Activated CD4-positive, alpha-beta T cell treated with anti-CD3 and anti-CD28 coated beads, Interleukin-2, amount 10 ng/mL, durations not matched to agents 7 days and 5 days (primary cell): ENCODE measurements around the gene GMPR. TPM values are rescaled to one million over a fixed set of nuclear protein-coding genes. Genes with fewer than 3 reads are reported as not detected.
A peak's percentile ranks its signal among the peaks of the same experiment; 100 is the strongest.
"Not testable (repeated sequence)": the region's sequence is repeated elsewhere in the genome, so short reads cannot be mapped to it uniquely, and the experiment has no call there.

Experiments used
- CTCF ChIA-PET: fragments of 350-600 bp; sonication (Branson Sonifier 250); formaldehyde crosslinking; loops from one replicate; lab custom pipeline; 2021; ENCODE audit warnings: antibody characterized with exemption; lab: Charles Lee
- POLR2A ChIA-PET: fragments of 350-600 bp; sonication (Branson Sonifier 250); formaldehyde crosslinking; loops from one replicate; lab custom pipeline; 2021; ENCODE audit warnings: antibody characterized with exemption; lab: Charles Lee
- DNase-seq: peaks from one replicate; pipeline ENCODE4 v3.0.0-alpha.2; 2020
- H3K27ac Mint-ChIP-seq: one replicate; pipeline ENCODE4 v1.8.0; 2021; ENCODE audit warnings: mild to moderate bottlenecking, moderate library complexity, mixed read lengths
- H3K27me3 Mint-ChIP-seq: one replicate; pipeline ENCODE4 v1.8.0; 2021; ENCODE audit warnings: mixed read lengths
- H3K36me3 Mint-ChIP-seq: one replicate; pipeline ENCODE4 v1.8.0; 2021; ENCODE audit warnings: low read depth, mixed read lengths
- H3K4me1 Mint-ChIP-seq: one replicate; pipeline ENCODE4 v1.8.0; 2021; ENCODE audit warnings: mixed read lengths
- H3K4me3 Mint-ChIP-seq: one replicate; pipeline ENCODE4 v1.8.0; 2021; ENCODE audit warnings: mild to moderate bottlenecking, moderate library complexity, mixed read lengths
- H3K9me3 Mint-ChIP-seq: one replicate; pipeline ENCODE4 v1.8.0; 2021; ENCODE audit warnings: mixed read lengths
- total RNA-seq, 2 experiments: library from RNA; stranded (reverse); gene quantifications; one replicate each; pipeline ENCODE4 v1.2.3, GENCODE V29; 2021

The GMPR gene
- total RNA-seq, 2 experiments from 2014 or later: 2.6 to 3.3 TPM

DNA sequence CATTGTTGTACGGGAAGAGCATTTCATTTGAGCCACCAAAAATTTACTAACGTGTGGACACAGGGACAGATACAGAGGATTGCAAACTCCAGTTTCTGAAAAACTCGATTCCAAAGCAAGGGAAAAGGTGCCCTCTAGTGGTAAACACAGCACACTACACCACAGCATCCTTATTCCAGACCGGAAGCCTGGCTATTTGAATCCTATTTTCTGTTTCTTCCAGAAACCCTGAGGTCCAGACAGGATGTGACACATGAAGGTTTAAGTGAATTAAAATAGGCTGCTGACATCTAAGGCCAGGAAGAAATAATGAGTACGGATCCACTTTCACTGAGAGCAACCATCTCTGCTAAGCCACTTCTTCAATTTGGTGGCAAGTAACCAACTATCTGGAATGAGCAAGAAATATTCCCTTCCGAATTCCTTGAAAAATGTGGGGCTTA is 31.8 kb upstream of the GMPR start:
- Mint-ChIP-seq H3K4me1 (no peaks in the 10 kb centered on the region), H3K27me3 (peaks cover 15% of the 10 kb centered on the region), H3K36me3 (no peaks in the 10 kb centered on the region), H3K9me3 (no peaks in the 10 kb centered on the region), H3K27ac (no peak overlapping the region), H3K4me3 (no peak overlapping the region)
- peak; percentile 56 for DNase-seq
- ChIA-PET POLR2A (no interaction called here), CTCF (interaction anchor here (0.7 to 1.2 kb wide), 4 partner anchors 9 to 515 kb away, joined by 3 to 12 read pairs (median 3); no protein-coding TSS in a partner anchor)

DNA sequence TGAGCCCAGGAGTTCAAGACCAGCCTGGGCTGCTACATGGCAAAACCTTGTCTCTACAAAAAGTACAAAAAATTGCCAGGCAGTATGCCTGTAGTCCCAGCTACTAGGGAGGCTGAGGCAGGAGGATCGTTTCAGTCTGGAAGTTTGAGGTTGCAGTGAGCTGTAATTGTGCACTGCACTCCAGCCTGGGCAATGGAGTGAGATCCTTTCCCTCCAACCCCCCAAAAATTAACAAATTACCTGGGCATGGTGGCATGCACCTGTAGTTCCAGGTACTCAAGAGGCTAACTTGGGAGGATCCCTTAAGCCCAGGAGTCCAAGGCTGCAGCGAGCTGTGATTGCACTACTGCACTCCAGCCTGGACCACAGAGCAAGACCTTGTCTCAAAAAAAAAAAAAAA is 29.4 kb upstream of the GMPR start:
- ChIA-PET POLR2A (no interaction called here), CTCF (interaction anchor here (0.5 to 1.4 kb wide), 6 partner anchors 9 to 522 kb away, joined by 3 to 5 read pairs (median 4); no protein-coding TSS in a partner anchor)
- no peaks in the 10 kb centered on the region for H3K9me3 Mint-ChIP-seq
- no peak overlapping the region for H3K4me3 Mint-ChIP-seq
- H3K36me3 Mint-ChIP-seq: no peaks in the 10 kb centered on the region
- no peak overlapping the region for H3K27ac Mint-ChIP-seq
- peaks cover 17% of the 10 kb centered on the region for H3K27me3 Mint-ChIP-seq
- H3K4me1 Mint-ChIP-seq: no peaks in the 10 kb centered on the region
- no peak for DNase-seq

DNA sequence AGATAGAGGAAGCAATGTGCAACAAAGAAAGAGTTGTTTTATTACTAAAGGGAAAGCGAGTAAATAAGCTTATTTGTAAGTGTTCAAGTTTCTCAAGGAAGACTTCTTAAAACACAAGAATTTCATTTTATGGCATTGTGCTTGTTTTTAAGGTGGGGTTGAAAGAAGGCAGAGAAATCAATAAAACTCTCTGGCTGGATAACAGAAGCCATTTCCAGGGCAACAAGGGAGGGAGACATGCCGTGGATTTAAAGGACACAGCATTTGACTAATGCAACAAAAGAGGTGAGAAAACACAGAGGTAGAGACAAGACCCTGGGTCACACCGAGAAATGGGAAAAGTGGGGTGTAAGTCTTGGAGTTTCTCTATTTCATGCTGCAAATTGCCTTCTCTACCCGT is 28.8 kb upstream of the GMPR start:
- no peak overlapping the region for H3K27ac Mint-ChIP-seq
- H3K9me3 Mint-ChIP-seq: no peaks in the 10 kb centered on the region
- DNase-seq: no peak
- no peaks in the 10 kb centered on the region for H3K36me3 Mint-ChIP-seq
- no peaks in the 10 kb centered on the region for H3K4me1 Mint-ChIP-seq
- POLR2A ChIA-PET: no interaction called here
- H3K4me3 Mint-ChIP-seq: no peak overlapping the region
- peaks cover 20% of the 10 kb centered on the region for H3K27me3 Mint-ChIP-seq
- CTCF ChIA-PET: interaction anchor here (0.9 to 3.1 kb wide), 4 partner anchors 11 to 517 kb away, joined by 3 to 11 read pairs (median 4); no protein-coding TSS in a partner anchor

DNA sequence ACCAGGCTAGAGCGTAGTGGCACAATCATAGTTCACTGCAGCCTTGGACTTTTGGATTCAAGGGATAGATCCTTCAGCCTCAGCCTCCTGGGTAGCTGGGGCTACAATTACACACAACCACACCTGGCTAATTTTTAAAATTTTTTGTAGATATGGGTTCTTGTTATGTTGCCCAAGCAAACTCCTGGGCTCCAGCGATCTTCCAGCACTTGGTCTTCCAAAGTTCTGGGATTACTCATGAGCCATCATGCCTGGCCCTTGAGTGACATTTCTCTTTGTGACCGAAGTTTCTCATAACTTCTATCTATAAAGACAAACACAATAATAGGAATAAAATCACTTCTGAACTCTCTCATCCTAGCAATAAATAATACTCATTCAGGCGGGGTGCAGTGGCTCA is 26.1 kb upstream of the GMPR start:
- H3K27me3 Mint-ChIP-seq: peaks cover 30% of the 10 kb centered on the region
- no peaks in the 10 kb centered on the region for H3K9me3 Mint-ChIP-seq
- peaks cover 12% of the 10 kb centered on the region for H3K4me1 Mint-ChIP-seq
- H3K27ac Mint-ChIP-seq: no peak overlapping the region
- ChIA-PET POLR2A (interaction anchor here (0.7 kb wide), 1 partner anchor 544 kb away, joined by 3 read pairs; no protein-coding TSS in a partner anchor), CTCF (interaction anchor here (3.1 kb wide), 1 partner anchor 520 kb away, joined by 11 read pairs; no protein-coding TSS in a partner anchor)
- no peak overlapping the region for H3K4me3 Mint-ChIP-seq
- no peak for DNase-seq
- no peaks in the 10 kb centered on the region for H3K36me3 Mint-ChIP-seq

DNA sequence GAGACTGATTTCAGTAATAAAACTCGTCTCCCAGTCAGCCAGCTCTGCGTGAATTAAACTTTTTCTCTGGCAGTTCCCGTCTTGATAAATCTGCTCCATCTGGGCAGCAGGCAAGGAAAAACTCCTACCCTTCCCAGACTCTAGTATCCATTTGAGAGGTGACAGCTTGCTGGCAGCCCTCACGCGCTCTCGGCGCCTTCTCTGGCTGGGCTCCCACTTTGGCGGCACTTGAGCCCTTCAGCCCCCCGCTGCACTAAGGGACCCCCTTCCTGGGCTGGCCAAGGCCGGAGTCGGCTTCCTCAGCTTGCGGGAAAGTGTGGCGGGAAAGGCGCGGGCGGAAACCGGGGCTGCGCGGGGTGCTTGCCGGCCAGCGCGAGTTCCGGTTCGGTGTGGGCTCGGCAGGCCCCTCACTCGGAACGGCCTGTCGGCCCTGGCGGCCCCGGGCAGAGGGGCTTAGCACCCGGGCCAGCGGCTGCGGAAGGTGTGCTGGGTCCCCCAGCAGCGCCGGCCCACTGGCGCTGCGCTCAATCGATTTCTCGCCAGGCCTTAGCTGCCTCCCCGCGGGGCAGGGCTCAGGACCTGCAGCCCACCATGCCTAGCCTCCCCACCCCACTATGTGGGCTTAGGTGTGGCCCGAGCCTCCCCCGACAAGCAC is 21.8 kb upstream of the GMPR start:
- Mint-ChIP-seq H3K4me1 (peaks cover 12% of the 10 kb centered on the region), H3K27ac (no peak overlapping the region), H3K27me3 (peaks cover 28% of the 10 kb centered on the region), H3K36me3 (no peaks in the 10 kb centered on the region), H3K4me3 (no peak overlapping the region), H3K9me3 (no peaks in the 10 kb centered on the region)
- DNase-seq: no peak
- CTCF ChIA-PET: interaction anchor here (0.7 to 1.0 kb wide), 3 partner anchors 11 to 17 kb away, joined by 3 read pairs; no protein-coding TSS in a partner anchor
- POLR2A ChIA-PET: no interaction called here

GRCh38 chr6:16217156-16217721 is 21.1 kb upstream of the GMPR start:
- POLR2A ChIA-PET: no interaction called here
- Mint-ChIP-seq H3K4me3 (no peak overlapping the region), H3K27me3 (peaks cover 23% of the 10 kb centered on the region), H3K4me1 (peaks cover 12% of the 10 kb centered on the region), H3K9me3 (no peaks in the 10 kb centered on the region), H3K36me3 (no peaks in the 10 kb centered on the region), H3K27ac (no peak overlapping the region)
- CTCF ChIA-PET: interaction anchor here (0.7 to 1.0 kb wide), 3 partner anchors 11 to 18 kb away, joined by 3 read pairs; no protein-coding TSS in a partner anchor
- DNase-seq: no peak

DNA sequence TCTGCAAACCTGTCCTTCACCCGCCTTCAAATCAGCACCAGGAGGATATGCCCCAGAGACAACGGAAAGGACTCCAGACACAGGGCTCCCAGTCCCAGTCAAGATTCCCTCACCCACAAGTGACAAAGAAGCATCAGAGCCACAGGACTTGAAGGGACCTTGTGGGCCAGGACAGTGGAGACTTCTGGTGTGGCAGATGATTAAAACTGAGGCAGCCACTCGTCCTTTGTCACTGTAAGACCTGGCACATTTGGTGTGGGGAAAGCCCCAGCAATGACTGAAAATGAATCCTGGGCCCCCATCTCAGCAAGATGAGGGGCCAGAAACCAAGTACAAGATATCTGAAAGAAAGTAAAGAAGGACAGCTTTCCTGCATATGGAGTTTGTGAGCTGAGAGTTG is 15.6 kb upstream of the GMPR start:
- no peaks in the 10 kb centered on the region for H3K9me3 Mint-ChIP-seq
- H3K36me3 Mint-ChIP-seq: no peaks in the 10 kb centered on the region
- no peak overlapping the region for H3K27ac Mint-ChIP-seq
- CTCF ChIA-PET: no interaction called here
- H3K4me3 Mint-ChIP-seq: no peak overlapping the region
- peaks cover 11% of the 10 kb centered on the region for H3K27me3 Mint-ChIP-seq
- POLR2A ChIA-PET: no interaction called here
- no peak for DNase-seq
- H3K4me1 Mint-ChIP-seq: no peaks in the 10 kb centered on the region

DNA sequence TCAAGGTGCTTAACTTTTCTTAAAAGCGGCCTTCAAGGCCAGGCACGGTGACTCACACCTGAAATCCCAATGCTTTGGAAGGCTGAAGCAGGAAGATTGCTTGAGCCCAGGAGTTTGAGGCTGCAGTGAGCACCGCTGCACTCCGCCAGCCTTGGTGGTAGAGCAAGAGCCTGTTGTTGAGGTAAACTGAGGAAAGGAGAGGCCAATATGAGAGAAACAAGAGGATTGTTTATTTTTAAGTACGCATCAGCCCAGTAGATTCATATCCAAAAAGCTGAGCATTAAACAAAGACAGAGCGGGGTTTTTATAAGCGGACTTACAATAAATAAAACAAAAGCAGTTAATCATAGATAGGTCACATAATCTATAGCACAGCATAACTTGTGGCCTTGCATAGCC is 15.0 kb upstream of the GMPR start:
- H3K27ac Mint-ChIP-seq: no peak overlapping the region
- POLR2A ChIA-PET: no interaction called here
- DNase-seq: no peak
- CTCF ChIA-PET: no interaction called here
- no peak overlapping the region for H3K4me3 Mint-ChIP-seq
- H3K9me3 Mint-ChIP-seq: no peaks in the 10 kb centered on the region
- H3K27me3 Mint-ChIP-seq: peaks cover 14% of the 10 kb centered on the region
- H3K4me1 Mint-ChIP-seq: no peaks in the 10 kb centered on the region
- no peaks in the 10 kb centered on the region for H3K36me3 Mint-ChIP-seq

- CTCF ChIA-PET: no interaction called here
- no peak for DNase-seq
- no peaks in the 10 kb centered on the region for H3K4me1 Mint-ChIP-seq
- peaks cover 14% of the 10 kb centered on the region for H3K27me3 Mint-ChIP-seq
- no peak overlapping the region for H3K27ac Mint-ChIP-seq
- no peaks in the 10 kb centered on the region for H3K36me3 Mint-ChIP-seq
- H3K4me3 Mint-ChIP-seq: no peak overlapping the region
- POLR2A ChIA-PET: no interaction called here
- no peaks in the 10 kb centered on the region for H3K9me3 Mint-ChIP-seq
These were observed 14.0 kb upstream of the GMPR start for GRCh38 chr6:16224409-16224808.

DNA sequence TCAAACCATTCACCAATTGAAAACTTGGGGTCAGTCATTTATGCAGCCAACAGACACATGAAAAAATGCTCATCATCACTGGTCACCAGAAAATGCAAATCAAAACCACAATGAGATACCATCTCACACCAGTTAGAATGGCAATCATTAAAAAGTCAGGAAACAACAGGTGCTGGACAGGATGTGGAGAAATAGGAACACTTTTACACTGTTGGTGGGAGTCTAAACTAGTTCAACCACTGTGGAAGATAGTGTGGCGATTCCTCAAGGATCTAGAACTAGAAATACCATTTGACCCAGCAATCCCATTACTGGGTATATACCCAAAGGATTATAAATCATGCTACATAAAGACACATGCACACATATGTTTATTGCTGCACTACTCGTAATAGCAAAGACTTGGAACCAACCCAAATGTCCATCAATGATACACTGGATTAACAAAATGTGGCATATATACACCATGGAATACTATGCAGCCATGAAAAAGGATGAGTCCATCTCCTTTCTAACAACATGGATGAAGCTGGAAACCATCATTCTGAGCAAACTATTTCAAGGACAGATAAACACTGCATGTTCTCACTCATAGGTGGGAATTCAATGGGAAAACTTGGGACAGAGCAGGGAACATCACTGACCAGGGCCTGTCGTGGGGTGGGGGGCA is 13.2 kb upstream of the GMPR start:
- H3K4me3 Mint-ChIP-seq, H3K36me3 Mint-ChIP-seq, H3K27ac Mint-ChIP-seq, DNase-seq, H3K9me3 Mint-ChIP-seq, POLR2A ChIA-PET, H3K4me1 Mint-ChIP-seq: not testable (repeated sequence)
- H3K27me3 Mint-ChIP-seq: peaks cover 14% of the 10 kb centered on the region
- CTCF ChIA-PET: interaction anchor here (0.6 kb wide), 1 partner anchor 73 kb away, joined by 3 read pairs; no protein-coding TSS in a partner anchor

GRCh38 chr6:16226117-16227047 is 12.0 kb upstream of the GMPR start:
- H3K36me3 Mint-ChIP-seq, H3K27ac Mint-ChIP-seq, CTCF ChIA-PET, H3K9me3 Mint-ChIP-seq, POLR2A ChIA-PET, H3K4me1 Mint-ChIP-seq, H3K4me3 Mint-ChIP-seq, DNase-seq: not testable (repeated sequence)
- H3K27me3 Mint-ChIP-seq: peaks cover 13% of the 10 kb centered on the region

GRCh38 chr6:16227048-16227562 is 11.3 kb upstream of the GMPR start:
- ChIA-PET CTCF (interaction anchor here (1.1 kb wide), 1 partner anchor 10 kb away, joined by 5 read pairs; no protein-coding TSS in a partner anchor), POLR2A (no interaction called here)
- peaks cover 10% of the 10 kb centered on the region for H3K27me3 Mint-ChIP-seq
- H3K36me3 Mint-ChIP-seq: no peaks in the 10 kb centered on the region
- H3K27ac Mint-ChIP-seq: no peak overlapping the region
- DNase-seq: no peak
- H3K4me1 Mint-ChIP-seq: no peaks in the 10 kb centered on the region
- no peaks in the 10 kb centered on the region for H3K9me3 Mint-ChIP-seq
- H3K4me3 Mint-ChIP-seq: no peak overlapping the region
